Endothelial cell of umbilical vein (primary cell): Measurements from ENCODE around the gene VPS13A.

ENCODE experiments used
- FOS ChIP-seq: IDR thresholded peaks from 2 replicates; pipeline ENCODE4 v1.6.1; 2011; ENCODE audit warnings: mild to moderate bottlenecking, low read length, moderate library complexity, borderline replicate concordance; ENCODE audit not compliant: insufficient read depth
- JUN ChIP-seq: IDR thresholded peaks from 2 replicates; pipeline ENCODE4 v1.6.1; 2011; ENCODE audit warnings: borderline replicate concordance, low read depth; ENCODE audit not compliant: insufficient read length, insufficient read depth
- POLR2A ChIP-seq: IDR thresholded peaks from 2 replicates; pipeline ENCODE4 v1.6.1; 2012; ENCODE audit warnings: low read depth, mild to moderate bottlenecking, control low read depth, low read length
- POLR2AphosphoS5 ChIP-seq: IDR thresholded peaks from 2 replicates; pipeline ENCODE4 v1.6.1; 2012; ENCODE audit warnings: low read depth, mild to moderate bottlenecking, control low read depth, low read length, moderate library complexity; ENCODE audit not compliant: insufficient read depth
- TF ChIP-seq, protein P1 (sequence below), 2 donors: IDR thresholded peaks; 1 replicate in 1 of 2; 2 replicates in 1 of 2; pipeline ENCODE4 v1.5.1; 2011; ENCODE audit warnings: low read length in 2 of 2, mild to moderate bottlenecking in 2 of 2, moderate library complexity in 2 of 2, control low read depth in 1 of 2, inconsistent platforms in 1 of 2, low read depth in 1 of 2; ENCODE audit not compliant: insufficient read depth in 1 of 2; ENCODE audit errors: extremely low read depth in 1 of 2

DNA sequence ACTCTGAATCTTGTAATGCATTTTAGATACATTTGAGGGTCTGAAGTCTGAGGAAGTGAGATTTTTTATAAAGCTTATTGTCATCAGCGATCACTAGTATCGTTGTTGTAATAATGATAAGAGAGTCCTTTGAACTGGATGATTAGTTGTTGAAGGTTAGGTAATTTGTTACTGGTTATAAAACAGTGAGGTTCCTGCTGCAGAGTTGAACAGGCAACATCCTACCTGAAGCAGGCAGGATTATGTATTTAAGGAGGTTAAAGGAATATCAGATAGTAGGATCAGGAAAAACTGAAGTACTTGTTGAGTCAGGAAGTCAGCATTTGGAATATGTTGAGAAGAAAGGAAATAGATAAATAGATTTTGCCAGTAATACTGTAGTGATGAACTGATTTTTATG, 106.7 kb downstream of the VPS13A start:
- TF ChIP-seq, protein P1, sequence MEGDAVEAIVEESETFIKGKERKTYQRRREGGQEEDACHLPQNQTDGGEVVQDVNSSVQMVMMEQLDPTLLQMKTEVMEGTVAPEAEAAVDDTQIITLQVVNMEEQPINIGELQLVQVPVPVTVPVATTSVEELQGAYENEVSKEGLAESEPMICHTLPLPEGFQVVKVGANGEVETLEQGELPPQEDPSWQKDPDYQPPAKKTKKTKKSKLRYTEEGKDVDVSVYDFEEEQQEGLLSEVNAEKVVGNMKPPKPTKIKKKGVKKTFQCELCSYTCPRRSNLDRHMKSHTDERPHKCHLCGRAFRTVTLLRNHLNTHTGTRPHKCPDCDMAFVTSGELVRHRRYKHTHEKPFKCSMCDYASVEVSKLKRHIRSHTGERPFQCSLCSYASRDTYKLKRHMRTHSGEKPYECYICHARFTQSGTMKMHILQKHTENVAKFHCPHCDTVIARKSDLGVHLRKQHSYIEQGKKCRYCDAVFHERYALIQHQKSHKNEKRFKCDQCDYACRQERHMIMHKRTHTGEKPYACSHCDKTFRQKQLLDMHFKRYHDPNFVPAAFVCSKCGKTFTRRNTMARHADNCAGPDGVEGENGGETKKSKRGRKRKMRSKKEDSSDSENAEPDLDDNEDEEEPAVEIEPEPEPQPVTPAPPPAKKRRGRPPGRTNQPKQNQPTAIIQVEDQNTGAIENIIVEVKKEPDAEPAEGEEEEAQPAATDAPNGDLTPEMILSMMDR (IDR thresholded peaks at IDR 0.05; ENCODE audit: extremely low read depth in 1 of 2, insufficient read depth in 1 of 2, low read depth in 1 of 2, low read length in 2 of 2): no peak
- TF ChIP-seq POLR2AphosphoS5 (no peak), POLR2A (no peak), FOS (no peak), JUN (no peak)
